ENCODE data around the gene KIAA0513.
A peak's percentile ranks its signal among the peaks of the same experiment; 100 is the strongest.
"Not testable (repeated sequence)": the region's sequence is repeated elsewhere in the genome, so short reads cannot be mapped to it uniquely, and the experiment has no call there.

The KIAA0513 gene

GRCh38 chr16:85051683-85052082 lies 24.1 kb downstream of the KIAA0513 start:
- no peak for DNase-seq

GRCh38 chr16:85052536-85052935 lies 24.9 kb downstream of the KIAA0513 start:
- no peak for DNase-seq

- DNase-seq = not testable (repeated sequence)
Measured at GRCh38 chr16:85054321-85054720, 26.7 kb downstream of the KIAA0513 start.

GRCh38 chr16:85054948-85055492 lies 27.4 kb downstream of the KIAA0513 start:
- no peak for DNase-seq

GRCh38 chr16:85055493-85056210 lies 28.1 kb downstream of the KIAA0513 start:
- no peak for DNase-seq

GRCh38 chr16:85056211-85056748 lies 28.7 kb downstream of the KIAA0513 start:
- DNase-seq = no peak

GRCh38 chr16:85057212-85057889 lies 29.8 kb downstream of the KIAA0513 start:
- peak; percentile 33 for DNase-seq

- no peak for DNase-seq
Measured at GRCh38 chr16:85057948-85058347, 30.4 kb downstream of the KIAA0513 start.

- DNase-seq = no peak
Measured at GRCh38 chr16:85058909-85059308, 31.3 kb downstream of the KIAA0513 start.

GRCh38 chr16:85061566-85061965 lies 34.0 kb downstream of the KIAA0513 start:
- DNase-seq = no peak

- no peak for DNase-seq
Measured at GRCh38 chr16:85062323-85062722, 34.7 kb downstream of the KIAA0513 start.

GRCh38 chr16:85062845-85063244 lies 35.2 kb downstream of the KIAA0513 start:
- DNase-seq = no peak

- no peak for DNase-seq
Measured at GRCh38 chr16:85064186-85064585, 36.6 kb downstream of the KIAA0513 start.

GRCh38 chr16:85065099-85065498 lies 37.5 kb downstream of the KIAA0513 start:
- no peak for DNase-seq

- DNase-seq = no peak
Measured at GRCh38 chr16:85066346-85066885, 38.8 kb downstream of the KIAA0513 start.

- DNase-seq = no peak
Measured at GRCh38 chr16:85067024-85067423, 39.4 kb downstream of the KIAA0513 start.

- no peak for DNase-seq
Measured at GRCh38 chr16:85067426-85067825, 39.8 kb downstream of the KIAA0513 start.

- no peak for DNase-seq
Measured at GRCh38 chr16:85068746-85069145, 41.2 kb downstream of the KIAA0513 start.

- DNase-seq = no peak
Measured at GRCh38 chr16:85069171-85069570, 41.6 kb downstream of the KIAA0513 start.

- no peak for DNase-seq
Measured at GRCh38 chr16:85072076-85072860, 44.7 kb downstream of the KIAA0513 start.

- no peak for DNase-seq
Measured at GRCh38 chr16:85072947-85073346, 45.4 kb downstream of the KIAA0513 start.

- no peak for DNase-seq
Measured at GRCh38 chr16:85074225-85074914, 46.8 kb downstream of the KIAA0513 start.
